Activated B cell treated with CpG ODN at 0.5 μM for 24 hours (primary cell): ENCODE data around the gene MTG1. TPM values are rescaled to one million over a fixed set of nuclear protein-coding genes. Genes with fewer than 3 reads are reported as not detected.
A peak's percentile ranks its signal among the peaks of the same experiment; 100 is the strongest.
"Not testable (repeated sequence)": the region's sequence is repeated elsewhere in the genome, so short reads cannot be mapped to it uniquely, and the experiment has no call there.

ENCODE experiments used
- ATAC-seq: fragments of 200-7000 bp; cut with Tn5 transposase; one replicate; pipeline ENCODE4 v1.10.0; 2021; ENCODE audit warnings: low read depth, mild to moderate bottlenecking, moderate library complexity
- CTCF ChIA-PET: fragments of 350-600 bp; sonication (Branson Sonifier 250); formaldehyde crosslinking; loops from one replicate; lab custom pipeline; 2021; ENCODE audit warnings: antibody characterized with exemption; lab: Charles Lee
- POLR2A ChIA-PET: fragments of 350-600 bp; sonication (Branson Sonifier 250); formaldehyde crosslinking; loops from one replicate; lab custom pipeline; 2021; ENCODE audit warnings: antibody characterized with exemption; lab: Charles Lee
- DNase-seq: peaks from one replicate; pipeline ENCODE4 v3.0.0; 2022
- H3K27ac Mint-ChIP-seq: one replicate; pipeline ENCODE4 v1.8.0; 2020; ENCODE audit warnings: mixed read lengths
- H3K27me3 Mint-ChIP-seq: one replicate; pipeline ENCODE4 v1.8.0; 2021; ENCODE audit warnings: mixed read lengths
- H3K36me3 Mint-ChIP-seq: one replicate; pipeline ENCODE4 v1.8.0; 2021; ENCODE audit warnings: low read depth, mixed read lengths
- H3K4me1 Mint-ChIP-seq: one replicate; pipeline ENCODE4 v1.8.0; 2021; ENCODE audit warnings: mixed read lengths
- H3K4me3 Mint-ChIP-seq: one replicate; pipeline ENCODE4 v1.8.0; 2020; ENCODE audit warnings: mild to moderate bottlenecking, mixed read lengths
- H3K9me3 Mint-ChIP-seq: one replicate; pipeline ENCODE4 v1.8.0; 2020; ENCODE audit warnings: mixed read lengths
- intact Hi-C: fragments of 100-400 bp; cut with micrococcal nuclease; formaldehyde crosslinking; loops from one replicate; pipeline ENCODE4 v1.15.1; 2024
- total RNA-seq: library from RNA; stranded (reverse); gene quantifications from 2 replicates; pipeline ENCODE4 v1.2.3, GENCODE V29; 2022
- TF ChIP-seq, protein P1 (sequence below): fragments of 200-600 bp; IDR thresholded peaks from one replicate; pipeline ENCODE4 v1.8.0; 2022; ENCODE audit warnings: antibody characterized with exemption, mild to moderate bottlenecking

Gene MTG1
- total RNA-seq, 1 donor from 2014 or later, result 83.1 TPM

DNA sequence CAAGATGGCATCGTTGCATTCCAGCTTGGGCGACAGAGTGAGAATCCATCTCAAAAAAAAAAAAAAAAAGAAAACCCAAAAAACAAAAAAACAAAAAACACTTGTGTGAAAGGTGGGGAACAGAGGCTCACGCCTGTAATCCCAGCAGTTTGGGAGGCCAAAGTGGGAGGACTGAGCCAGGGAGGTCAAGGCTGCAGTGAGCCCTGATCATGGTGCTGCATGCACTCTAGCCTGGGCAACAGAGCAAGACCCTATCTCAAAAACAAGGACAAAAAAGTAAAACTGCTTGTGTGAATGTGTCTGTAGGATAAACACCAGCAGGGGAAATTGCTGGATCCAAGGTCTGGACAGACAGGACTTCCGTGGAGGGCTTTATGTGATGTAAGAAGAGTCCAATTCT, 10.4 kb upstream of the MTG1 start:
- no peak overlapping the region for H3K27ac Mint-ChIP-seq
- ChIA-PET POLR2A (no interaction called here), CTCF (no interaction called here)
- H3K4me3 Mint-ChIP-seq, result no peak overlapping the region
- ATAC-seq (no peak), DNase-seq (no peak)
- peaks cover 25% of the 10 kb centered on the region for H3K36me3 Mint-ChIP-seq
- intact Hi-C loops, result no loop called here
- no peaks in the 10 kb centered on the region for H3K9me3 Mint-ChIP-seq
- no peaks in the 10 kb centered on the region for H3K27me3 Mint-ChIP-seq
- TF ChIP-seq, protein P1, sequence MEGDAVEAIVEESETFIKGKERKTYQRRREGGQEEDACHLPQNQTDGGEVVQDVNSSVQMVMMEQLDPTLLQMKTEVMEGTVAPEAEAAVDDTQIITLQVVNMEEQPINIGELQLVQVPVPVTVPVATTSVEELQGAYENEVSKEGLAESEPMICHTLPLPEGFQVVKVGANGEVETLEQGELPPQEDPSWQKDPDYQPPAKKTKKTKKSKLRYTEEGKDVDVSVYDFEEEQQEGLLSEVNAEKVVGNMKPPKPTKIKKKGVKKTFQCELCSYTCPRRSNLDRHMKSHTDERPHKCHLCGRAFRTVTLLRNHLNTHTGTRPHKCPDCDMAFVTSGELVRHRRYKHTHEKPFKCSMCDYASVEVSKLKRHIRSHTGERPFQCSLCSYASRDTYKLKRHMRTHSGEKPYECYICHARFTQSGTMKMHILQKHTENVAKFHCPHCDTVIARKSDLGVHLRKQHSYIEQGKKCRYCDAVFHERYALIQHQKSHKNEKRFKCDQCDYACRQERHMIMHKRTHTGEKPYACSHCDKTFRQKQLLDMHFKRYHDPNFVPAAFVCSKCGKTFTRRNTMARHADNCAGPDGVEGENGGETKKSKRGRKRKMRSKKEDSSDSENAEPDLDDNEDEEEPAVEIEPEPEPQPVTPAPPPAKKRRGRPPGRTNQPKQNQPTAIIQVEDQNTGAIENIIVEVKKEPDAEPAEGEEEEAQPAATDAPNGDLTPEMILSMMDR, result no peak
- H3K4me1 Mint-ChIP-seq, result peaks cover 46% of the 10 kb centered on the region

DNA sequence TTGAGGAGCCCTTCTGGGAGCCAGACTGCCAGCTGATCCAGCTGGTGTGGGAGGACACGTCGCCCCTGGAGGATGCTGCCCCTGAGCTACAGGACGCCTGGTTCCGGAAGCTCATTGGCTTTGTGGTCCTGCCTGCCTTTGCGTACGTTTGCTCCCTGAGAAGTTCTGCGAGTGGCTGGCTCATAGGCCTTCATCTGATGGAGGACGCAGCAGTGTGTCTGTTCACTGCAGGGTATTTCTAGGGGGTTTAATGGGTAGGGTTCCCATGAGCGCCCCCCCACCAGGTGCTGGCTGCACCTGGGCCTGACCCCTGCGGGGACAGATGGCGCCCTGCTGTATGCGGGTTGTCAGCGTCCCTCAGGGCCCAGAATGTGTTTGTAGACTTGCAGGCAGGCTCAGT, 9.9 kb upstream of the MTG1 start:
- Mint-ChIP-seq H3K4me3 (no peak overlapping the region), H3K4me1 (peaks cover 51% of the 10 kb centered on the region), H3K27me3 (no peaks in the 10 kb centered on the region), H3K9me3 (no peaks in the 10 kb centered on the region), H3K27ac (peak overlapping the region; percentile 41), H3K36me3 (peaks cover 27% of the 10 kb centered on the region)
- intact Hi-C loops, result no loop called here
- ChIA-PET CTCF (no interaction called here), POLR2A (no interaction called here)
- TF ChIP-seq, protein P1, result no peak
- ATAC-seq (no peak), DNase-seq (no peak)

DNA sequence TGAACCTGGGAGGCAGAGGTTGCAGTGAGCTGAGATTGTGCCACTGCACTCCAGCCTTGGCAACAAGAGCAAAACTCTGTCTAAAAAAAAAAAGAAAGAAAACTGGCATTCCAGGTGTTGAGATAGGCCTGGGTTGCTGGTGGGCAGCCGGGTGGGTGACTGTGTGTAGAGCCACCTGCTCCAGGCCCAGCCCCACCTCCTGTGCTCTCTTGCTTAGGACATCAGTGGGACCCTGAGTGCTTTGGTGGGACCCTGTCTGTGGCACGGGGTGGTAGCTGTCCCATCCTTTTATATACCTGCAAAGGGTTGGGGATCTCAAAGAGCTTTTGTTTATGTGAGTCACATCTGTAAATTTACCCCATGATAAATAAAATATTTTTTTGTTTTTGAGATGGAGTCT, 8.7 kb upstream of the MTG1 start:
- Mint-ChIP-seq H3K4me3 (no peak overlapping the region), H3K9me3 (no peaks in the 10 kb centered on the region), H3K27me3 (no peaks in the 10 kb centered on the region), H3K4me1 (peaks cover 54% of the 10 kb centered on the region), H3K27ac (no peak overlapping the region), H3K36me3 (peaks cover 27% of the 10 kb centered on the region)
- ChIA-PET POLR2A (no interaction called here), CTCF (no interaction called here)
- intact Hi-C loops, result no loop called here
- DNase-seq (no peak), ATAC-seq (no peak)
- TF ChIP-seq, protein P1, result no peak

DNA sequence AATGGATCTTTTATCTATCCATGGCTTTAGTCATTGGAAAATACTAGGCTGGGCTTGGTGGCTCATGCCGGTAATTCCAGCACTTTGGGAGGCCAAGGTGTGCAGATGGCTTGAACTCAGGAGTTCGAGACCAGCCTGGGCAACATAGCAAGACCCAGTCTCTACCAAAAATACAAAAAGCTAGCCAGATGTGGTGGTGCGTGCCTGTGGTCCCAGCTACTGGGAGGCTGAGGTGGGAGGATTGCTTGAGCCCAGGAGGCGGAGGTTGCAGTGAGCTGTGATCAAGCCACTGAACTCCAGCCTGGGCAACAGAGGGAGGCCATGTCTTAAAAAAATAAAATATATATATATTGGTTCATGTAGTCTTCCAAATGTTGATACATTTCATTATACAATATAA, 7.0 kb upstream of the MTG1 start:
- POLR2A ChIA-PET, result interaction anchor here (1.6 to 6.5 kb wide), 2 partner anchors 8 to 12 kb away, joined by 3 to 52 read pairs; partner anchors contain the start of gene PAOX
- H3K27ac Mint-ChIP-seq, H3K27me3 Mint-ChIP-seq, CTCF ChIA-PET, intact Hi-C loops, DNase-seq, ATAC-seq, H3K9me3 Mint-ChIP-seq, H3K4me3 Mint-ChIP-seq: not testable (repeated sequence)
- Mint-ChIP-seq H3K4me1 (peaks cover 54% of the 10 kb centered on the region), H3K36me3 (peaks cover 22% of the 10 kb centered on the region)

DNA sequence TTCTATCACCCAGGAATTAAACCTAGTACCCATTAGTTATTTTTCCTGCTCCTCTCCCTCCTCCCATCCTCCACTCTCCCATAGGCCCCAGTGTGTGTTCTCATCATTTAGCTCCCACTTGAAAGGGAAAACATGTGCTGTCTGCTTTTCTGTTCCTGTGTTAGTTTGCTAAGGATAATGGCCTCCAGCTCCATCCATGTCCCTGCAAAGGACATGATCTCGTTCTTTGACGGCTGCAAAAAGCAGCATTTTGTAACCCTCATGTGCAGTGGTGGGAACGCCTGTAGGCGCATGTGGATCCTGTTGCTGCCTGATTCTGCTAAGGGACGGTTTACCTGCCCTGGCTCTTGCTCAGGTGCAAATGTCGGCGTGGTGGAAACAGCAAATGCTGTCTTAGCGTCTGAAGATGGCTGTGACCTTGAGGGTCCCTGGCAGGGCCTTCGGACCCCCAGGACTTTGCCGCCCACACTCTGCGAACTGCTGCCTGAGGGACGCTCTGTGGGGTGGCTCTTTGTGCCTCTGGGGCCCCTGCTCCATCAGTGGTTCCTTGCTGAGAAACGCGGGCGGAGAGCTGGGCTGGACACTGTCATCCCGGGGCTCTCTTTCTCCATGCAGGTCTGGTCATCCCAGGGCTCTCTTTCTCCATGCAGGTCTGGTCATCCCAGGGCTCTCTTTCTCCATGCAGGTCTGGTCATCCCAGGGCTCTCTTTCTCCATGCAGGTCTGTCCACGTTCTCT, 5.6 kb upstream of the MTG1 start:
- H3K36me3 Mint-ChIP-seq, result peaks cover 12% of the 10 kb centered on the region
- ChIA-PET CTCF (interaction anchor here (3.0 kb wide), 1 partner anchor 59 kb away, joined by 11 read pairs; no protein-coding TSS in a partner anchor), POLR2A (interaction anchor here (1.0 to 6.5 kb wide), 8 partner anchors 9 to 113 kb away, joined by 3 to 52 read pairs (median 6); partner anchors contain the start of genes ECHS1, FUOM and PAOX)
- intact Hi-C loops, result loop anchor here (2.0 kb wide), 1 partner anchor 54 kb away; no protein-coding TSS in a partner anchor
- H3K27me3 Mint-ChIP-seq, result no peaks in the 10 kb centered on the region
- peak overlapping the region; percentile 90 for H3K27ac Mint-ChIP-seq
- peaks cover 62% of the 10 kb centered on the region for H3K4me1 Mint-ChIP-seq
- TF ChIP-seq, protein P1, result no peak
- peak overlapping the region; percentile 83 for H3K4me3 Mint-ChIP-seq
- no peaks in the 10 kb centered on the region for H3K9me3 Mint-ChIP-seq
- ATAC-seq (no peak), DNase-seq (no peak)
